ENCODE data around the gene KCNK7.

The KCNK7 gene

GRCh38 chr11:65615229-65615949 is 19.8 kb upstream of the KCNK7 start, which contains the start of gene PCNX3:
TSS of gene PCNX3 (plus strand) at chr11:65615776. CDS start at chr11:65616312, 536 bp downstream.
- TF ChIP-seq, protein P1, sequence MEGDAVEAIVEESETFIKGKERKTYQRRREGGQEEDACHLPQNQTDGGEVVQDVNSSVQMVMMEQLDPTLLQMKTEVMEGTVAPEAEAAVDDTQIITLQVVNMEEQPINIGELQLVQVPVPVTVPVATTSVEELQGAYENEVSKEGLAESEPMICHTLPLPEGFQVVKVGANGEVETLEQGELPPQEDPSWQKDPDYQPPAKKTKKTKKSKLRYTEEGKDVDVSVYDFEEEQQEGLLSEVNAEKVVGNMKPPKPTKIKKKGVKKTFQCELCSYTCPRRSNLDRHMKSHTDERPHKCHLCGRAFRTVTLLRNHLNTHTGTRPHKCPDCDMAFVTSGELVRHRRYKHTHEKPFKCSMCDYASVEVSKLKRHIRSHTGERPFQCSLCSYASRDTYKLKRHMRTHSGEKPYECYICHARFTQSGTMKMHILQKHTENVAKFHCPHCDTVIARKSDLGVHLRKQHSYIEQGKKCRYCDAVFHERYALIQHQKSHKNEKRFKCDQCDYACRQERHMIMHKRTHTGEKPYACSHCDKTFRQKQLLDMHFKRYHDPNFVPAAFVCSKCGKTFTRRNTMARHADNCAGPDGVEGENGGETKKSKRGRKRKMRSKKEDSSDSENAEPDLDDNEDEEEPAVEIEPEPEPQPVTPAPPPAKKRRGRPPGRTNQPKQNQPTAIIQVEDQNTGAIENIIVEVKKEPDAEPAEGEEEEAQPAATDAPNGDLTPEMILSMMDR (IDR thresholded peaks at IDR 0.05; ENCODE audit: borderline replicate concordance, insufficient read depth, low read depth, low read length) = no peak
- peak within 1 kb of the TSS; percentile 90 for H3K4me3 ChIP-seq (ENCODE audit: low read depth, low read length)

GRCh38 chr11:65613091-65613928 is 17.7 kb upstream of the KCNK7 start:
- TF ChIP-seq, protein P1 (IDR thresholded peaks at IDR 0.05; ENCODE audit: borderline replicate concordance, insufficient read depth, low read depth, low read length) = no peak
- peak overlapping the region; percentile 87 for H3K4me3 ChIP-seq (ENCODE audit: low read depth, low read length)

DNA sequence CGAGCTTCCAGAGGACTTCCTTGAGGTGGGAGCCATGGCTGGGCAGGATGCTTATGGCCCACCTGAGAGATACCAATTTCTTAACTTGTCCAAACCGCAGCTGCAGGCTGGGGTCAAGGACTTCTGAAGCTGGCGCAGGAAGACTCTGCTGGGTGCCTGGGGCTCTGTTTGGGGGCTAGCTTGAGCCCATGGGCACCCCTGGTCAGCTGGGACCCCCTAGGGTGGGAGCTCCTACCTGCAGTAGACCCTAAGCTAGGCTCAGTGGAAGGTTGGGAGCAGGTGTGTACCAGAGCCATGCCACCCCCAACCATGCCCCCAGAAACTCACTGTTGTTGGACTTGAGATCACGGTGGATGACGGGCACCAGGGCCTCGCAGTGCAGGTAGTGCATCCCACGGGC is 17.1 kb upstream of the KCNK7 start:
- TF ChIP-seq, protein P1 (IDR thresholded peaks at IDR 0.05; ENCODE audit: borderline replicate concordance, insufficient read depth, low read depth, low read length) = no peak
- peak overlapping the region; percentile 87 for H3K4me3 ChIP-seq (ENCODE audit: low read depth, low read length)

- H3K4me3 ChIP-seq (ENCODE audit: low read depth, low read length) = no peak overlapping the region
Measured at GRCh38 chr11:65611758-65612603, 16.4 kb upstream of the KCNK7 start.

GRCh38 chr11:65611028-65611757 is 15.6 kb upstream of the KCNK7 start:
- TF ChIP-seq, protein P1 (IDR thresholded peaks at IDR 0.05; ENCODE audit: borderline replicate concordance, insufficient read depth, low read depth, low read length) = no peak
- H3K4me3 ChIP-seq (ENCODE audit: low read depth, low read length) = no peak overlapping the region

More at GRCh38 chr11:65611758-65612603, 16.4 kb upstream of the KCNK7 start:
- TF ChIP-seq, protein P1 (IDR thresholded peaks at IDR 0.05; ENCODE audit: borderline replicate concordance, insufficient read depth, low read depth, low read length) = no peak

DNA sequence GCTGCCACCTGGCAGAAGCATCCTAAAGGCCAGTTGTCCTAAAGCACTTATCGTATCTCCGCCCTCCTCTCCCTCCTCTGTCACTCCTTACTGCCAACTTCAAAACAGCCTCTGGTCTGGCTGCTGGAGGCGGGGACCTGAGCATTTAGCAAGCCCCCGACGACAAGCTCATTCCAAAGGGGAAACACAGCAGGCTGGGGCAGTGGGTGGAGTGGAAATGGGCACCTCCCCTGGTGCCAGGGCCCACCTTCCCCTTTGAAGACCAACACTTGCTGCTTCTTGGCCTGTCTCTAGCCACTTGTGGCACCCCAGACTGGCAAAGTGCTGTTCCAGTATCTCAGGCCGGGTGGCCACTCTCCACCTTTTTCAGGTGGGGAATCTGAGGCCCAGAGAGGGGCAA is 14.8 kb upstream of the KCNK7 start:
- TF ChIP-seq, protein P1 (IDR thresholded peaks at IDR 0.05; ENCODE audit: borderline replicate concordance, insufficient read depth, low read depth, low read length) = no peak
- no peak overlapping the region for H3K4me3 ChIP-seq (ENCODE audit: low read depth, low read length)

Data from GM12875 (cell line).